Cardiac muscle cell (in vitro differentiated cells and primary cell): ENCODE data around the gene ECSCR. TPM values are rescaled to one million over a fixed set of nuclear protein-coding genes. Genes with fewer than 3 reads are reported as not detected.

Source experiments
- DNase-seq, 2 donors: peaks; one replicate each; pipeline versions ENCODE4 v3.0.0 to v3.0.0-alpha.2; 2010 to 2017; ENCODE audit warnings: low read depth in 1 of 2, low spot score in 1 of 2
- H3K27ac ChIP-seq: fragments of 200-600 bp; sonication (generic); 2 replicates; pipeline ENCODE4 v1.5.1; 2016
- H3K27me3 ChIP-seq: fragments of 200-600 bp; sonication (generic); 2 replicates; pipeline ENCODE4 v1.6.0; 2016; ENCODE audit warnings: control low read depth
- H3K36me3 ChIP-seq: fragments of 200-600 bp; sonication (generic); 2 replicates; pipeline ENCODE4 v1.5.1; 2016; ENCODE audit warnings: control low read depth
- H3K4me1 ChIP-seq: fragments of 200-600 bp; sonication (generic); 2 replicates; pipeline ENCODE4 v1.8.1; 2017; ENCODE audit warnings: low read depth, mild to moderate bottlenecking, mixed run types
- H3K4me3 ChIP-seq: fragments of 200-600 bp; sonication (generic); 2 replicates; pipeline ENCODE4 v1.5.1; 2016; ENCODE audit warnings: mild to moderate bottlenecking
- H3K9me3 ChIP-seq: fragments of 200-600 bp; sonication (generic); 2 replicates; pipeline ENCODE4 v1.5.1; 2017; ENCODE audit warnings: low read depth, mild to moderate bottlenecking, control low read depth
- polyA plus RNA-seq: library from polyadenylated mRNA; unstranded; fragments of >200 nt; fragmentation: Nextera tagmentation; extraction: Ambion mirVana; gene quantifications from 2 replicates; pipeline ENCODE4 v1.2.1, GENCODE V29; 2016
- total RNA-seq: library from RNA; depleted of rRNA; stranded (reverse); fragments of >200 nt; gene quantifications from 2 replicates; pipeline ENCODE4 v1.2.3, GENCODE V29; 2016
- TF ChIP-seq, protein P1 (sequence below): IDR thresholded peaks from 2 replicates; pipeline ENCODE4 v1.5.1; 2012; ENCODE audit warnings: low read depth, mild to moderate bottlenecking, low read length

ECSCR gene
- total and polyA plus RNA-seq, 2 experiments from 2014 or later, result 0.97 TPM; not detected in 1

DNA sequence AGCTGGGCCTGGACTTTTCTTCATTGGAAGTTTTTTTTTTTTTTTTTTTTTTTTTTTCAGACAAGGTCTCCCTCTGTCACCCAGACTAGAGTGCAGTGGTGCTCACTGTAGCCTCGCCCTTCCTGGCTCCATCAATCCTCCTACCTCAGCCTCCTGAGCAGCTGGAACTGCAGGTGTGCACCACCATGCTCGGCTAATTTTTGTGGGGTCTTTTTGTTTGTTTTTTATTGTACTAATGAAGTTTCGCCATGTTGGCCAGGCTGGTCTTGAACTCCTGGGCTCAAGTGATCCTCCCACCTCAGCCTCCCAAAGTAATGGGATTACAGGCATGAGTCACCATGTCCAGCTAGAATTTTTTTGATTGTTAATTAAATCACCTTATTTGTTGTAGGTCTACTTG, 26.9 kb downstream of the ECSCR start:
- peaks cover 4% of the 10 kb centered on the region for H3K4me1 ChIP-seq
- H3K27ac ChIP-seq, result no peak overlapping the region
- H3K9me3 ChIP-seq, result no peaks in the 10 kb centered on the region
- TF ChIP-seq, protein P1, sequence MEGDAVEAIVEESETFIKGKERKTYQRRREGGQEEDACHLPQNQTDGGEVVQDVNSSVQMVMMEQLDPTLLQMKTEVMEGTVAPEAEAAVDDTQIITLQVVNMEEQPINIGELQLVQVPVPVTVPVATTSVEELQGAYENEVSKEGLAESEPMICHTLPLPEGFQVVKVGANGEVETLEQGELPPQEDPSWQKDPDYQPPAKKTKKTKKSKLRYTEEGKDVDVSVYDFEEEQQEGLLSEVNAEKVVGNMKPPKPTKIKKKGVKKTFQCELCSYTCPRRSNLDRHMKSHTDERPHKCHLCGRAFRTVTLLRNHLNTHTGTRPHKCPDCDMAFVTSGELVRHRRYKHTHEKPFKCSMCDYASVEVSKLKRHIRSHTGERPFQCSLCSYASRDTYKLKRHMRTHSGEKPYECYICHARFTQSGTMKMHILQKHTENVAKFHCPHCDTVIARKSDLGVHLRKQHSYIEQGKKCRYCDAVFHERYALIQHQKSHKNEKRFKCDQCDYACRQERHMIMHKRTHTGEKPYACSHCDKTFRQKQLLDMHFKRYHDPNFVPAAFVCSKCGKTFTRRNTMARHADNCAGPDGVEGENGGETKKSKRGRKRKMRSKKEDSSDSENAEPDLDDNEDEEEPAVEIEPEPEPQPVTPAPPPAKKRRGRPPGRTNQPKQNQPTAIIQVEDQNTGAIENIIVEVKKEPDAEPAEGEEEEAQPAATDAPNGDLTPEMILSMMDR, result no peak
- no peak for DNase-seq
- peaks cover 32% of the 10 kb centered on the region for H3K36me3 ChIP-seq
- H3K27me3 ChIP-seq, result no peaks in the 10 kb centered on the region
- H3K4me3 ChIP-seq, result no peak overlapping the region

DNA sequence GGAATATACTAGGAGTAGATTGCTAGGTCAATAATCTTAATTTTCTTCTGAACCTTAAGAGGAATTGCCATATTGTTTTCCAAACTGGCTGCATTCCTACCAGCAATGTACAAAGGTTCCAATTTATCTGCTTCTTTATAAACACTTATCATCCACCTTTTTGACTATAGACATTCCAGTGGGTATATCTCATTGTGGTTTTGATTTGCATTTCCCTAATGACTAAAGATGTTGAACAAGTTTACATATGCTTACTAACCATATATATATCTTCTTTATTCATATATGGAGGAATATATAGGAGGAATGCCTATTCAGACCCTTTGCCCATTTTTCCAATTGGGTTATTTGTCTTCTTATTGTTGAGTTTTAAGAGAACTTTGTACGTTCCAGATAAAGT, 30.8 kb downstream of the ECSCR start:
- no peak overlapping the region for H3K27ac ChIP-seq
- no peaks in the 10 kb centered on the region for H3K4me1 ChIP-seq
- DNase-seq, result no peak
- TF ChIP-seq, protein P1, result no peak
- H3K4me3 ChIP-seq, result no peak overlapping the region
- H3K36me3 ChIP-seq, result peaks cover 39% of the 10 kb centered on the region
- no peaks in the 10 kb centered on the region for H3K27me3 ChIP-seq
- no peaks in the 10 kb centered on the region for H3K9me3 ChIP-seq

DNA sequence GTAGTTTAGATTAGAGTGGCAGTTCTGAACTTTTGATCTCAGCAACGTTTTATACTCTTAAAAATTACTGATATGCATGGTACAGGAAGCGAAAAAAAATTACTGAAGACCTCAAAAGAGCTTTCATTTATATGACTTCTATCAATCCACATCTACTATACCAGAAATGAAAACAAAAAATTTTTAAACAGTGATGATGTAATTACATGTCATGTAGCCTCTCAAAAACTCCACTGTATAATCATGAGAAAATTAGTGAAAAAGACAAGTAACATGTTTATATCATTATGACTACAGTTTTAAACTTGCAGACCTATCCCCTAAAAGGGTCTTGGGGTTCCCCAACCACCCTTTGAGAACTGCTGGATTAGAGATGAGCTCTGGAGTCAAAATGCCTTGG, 32.5 kb downstream of the ECSCR start:
- no peak overlapping the region for H3K4me3 ChIP-seq
- TF ChIP-seq, protein P1, result no peak
- no peak for DNase-seq
- H3K27ac ChIP-seq, result no peak overlapping the region
- H3K36me3 ChIP-seq, result peaks cover 48% of the 10 kb centered on the region
- H3K9me3 ChIP-seq, result no peaks in the 10 kb centered on the region
- H3K4me1 ChIP-seq, result no peaks in the 10 kb centered on the region
- H3K27me3 ChIP-seq, result no peaks in the 10 kb centered on the region

DNA sequence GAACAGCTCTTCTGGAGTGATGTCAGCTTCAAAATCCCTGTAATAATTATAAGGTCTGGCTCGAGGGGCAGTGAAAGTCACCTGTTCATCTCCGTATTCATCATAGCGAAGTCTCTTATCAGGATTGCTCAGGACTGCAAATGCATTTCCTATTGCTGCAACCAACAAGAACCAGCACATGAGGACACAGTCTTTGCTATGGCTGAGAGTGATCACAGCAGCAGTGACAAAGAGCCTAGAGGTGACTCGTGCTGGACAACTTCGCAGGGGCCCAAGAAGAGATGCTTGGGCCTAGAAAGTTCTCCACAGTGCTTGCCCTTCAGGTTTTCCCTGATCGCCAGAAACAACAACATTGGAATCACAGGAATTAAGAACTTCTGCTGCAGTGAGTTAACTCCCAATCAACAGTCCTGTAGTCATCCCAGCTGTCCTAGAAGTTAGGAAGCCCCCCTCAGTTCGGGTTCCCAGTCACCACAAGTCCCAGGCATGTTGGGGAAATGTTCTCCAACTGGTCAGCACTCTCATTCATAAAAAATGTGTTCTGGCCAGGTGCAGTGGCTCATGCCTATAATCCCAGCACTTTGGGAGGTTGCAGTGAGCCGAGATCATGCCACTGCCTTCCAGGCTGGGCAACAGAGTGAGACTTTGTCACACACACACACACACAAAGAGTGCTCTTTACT, 36.2 kb downstream of the ECSCR start:
- TF ChIP-seq, protein P1, result no peak
- Histone ChIP-seq H3K4me1 (no peaks in the 10 kb centered on the region), H3K4me3 (no peak overlapping the region), H3K9me3 (no peaks in the 10 kb centered on the region), H3K36me3 (peaks cover 42% of the 10 kb centered on the region), H3K27ac (no peak overlapping the region), H3K27me3 (no peaks in the 10 kb centered on the region)
- peak in 1 of 2 donors; percentile 58 for DNase-seq

DNA sequence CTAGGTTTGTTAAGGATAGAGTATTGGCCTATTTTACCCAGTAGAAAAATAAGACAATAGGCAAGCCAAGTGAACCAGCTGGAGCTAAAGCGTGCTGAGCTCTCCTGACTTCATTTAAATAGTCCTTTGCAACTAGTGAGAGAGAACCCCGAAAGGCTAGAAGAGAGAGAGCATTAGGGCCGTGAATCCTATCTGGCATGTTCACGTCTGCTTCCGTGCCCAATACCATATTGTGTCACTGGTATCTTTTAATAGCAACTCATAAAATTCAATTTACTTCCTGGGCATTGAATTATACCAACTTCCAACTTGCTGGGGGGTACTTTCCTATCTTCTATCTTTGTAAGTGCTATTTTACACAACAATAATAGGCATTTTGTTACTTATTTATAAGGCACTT, 37.0 kb downstream of the ECSCR start:
- H3K36me3 ChIP-seq, result peaks cover 35% of the 10 kb centered on the region
- H3K4me1 ChIP-seq, result peaks cover under 1% of the 10 kb centered on the region
- DNase-seq, result no peak
- no peak overlapping the region for H3K27ac ChIP-seq
- H3K27me3 ChIP-seq, result no peaks in the 10 kb centered on the region
- TF ChIP-seq, protein P1, result no peak
- H3K9me3 ChIP-seq, result no peaks in the 10 kb centered on the region
- H3K4me3 ChIP-seq, result no peak overlapping the region
